ENCODE results near the gene SPRR5.

DNA sequence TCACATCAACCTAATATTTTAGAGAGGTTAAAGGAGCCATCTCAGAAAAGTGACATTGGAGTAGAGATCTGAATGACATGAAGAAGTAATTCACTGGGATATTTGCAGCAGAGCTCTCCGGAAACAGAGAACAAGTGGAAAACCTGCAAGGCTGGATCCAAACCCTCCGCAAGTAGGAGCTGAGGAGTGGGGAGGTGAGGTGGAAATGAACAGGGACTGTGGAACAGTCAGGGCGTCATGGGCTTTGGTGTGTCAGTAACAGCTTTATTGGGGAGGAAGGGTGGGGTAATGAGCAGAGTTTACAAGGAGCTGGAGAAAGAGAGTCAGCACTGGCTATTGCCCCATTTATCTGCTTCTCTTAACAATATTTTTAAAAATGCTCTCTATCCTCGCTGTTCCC lies 48.0 kb upstream of the SPRR5 start:
- TF ChIP-seq, protein P1, sequence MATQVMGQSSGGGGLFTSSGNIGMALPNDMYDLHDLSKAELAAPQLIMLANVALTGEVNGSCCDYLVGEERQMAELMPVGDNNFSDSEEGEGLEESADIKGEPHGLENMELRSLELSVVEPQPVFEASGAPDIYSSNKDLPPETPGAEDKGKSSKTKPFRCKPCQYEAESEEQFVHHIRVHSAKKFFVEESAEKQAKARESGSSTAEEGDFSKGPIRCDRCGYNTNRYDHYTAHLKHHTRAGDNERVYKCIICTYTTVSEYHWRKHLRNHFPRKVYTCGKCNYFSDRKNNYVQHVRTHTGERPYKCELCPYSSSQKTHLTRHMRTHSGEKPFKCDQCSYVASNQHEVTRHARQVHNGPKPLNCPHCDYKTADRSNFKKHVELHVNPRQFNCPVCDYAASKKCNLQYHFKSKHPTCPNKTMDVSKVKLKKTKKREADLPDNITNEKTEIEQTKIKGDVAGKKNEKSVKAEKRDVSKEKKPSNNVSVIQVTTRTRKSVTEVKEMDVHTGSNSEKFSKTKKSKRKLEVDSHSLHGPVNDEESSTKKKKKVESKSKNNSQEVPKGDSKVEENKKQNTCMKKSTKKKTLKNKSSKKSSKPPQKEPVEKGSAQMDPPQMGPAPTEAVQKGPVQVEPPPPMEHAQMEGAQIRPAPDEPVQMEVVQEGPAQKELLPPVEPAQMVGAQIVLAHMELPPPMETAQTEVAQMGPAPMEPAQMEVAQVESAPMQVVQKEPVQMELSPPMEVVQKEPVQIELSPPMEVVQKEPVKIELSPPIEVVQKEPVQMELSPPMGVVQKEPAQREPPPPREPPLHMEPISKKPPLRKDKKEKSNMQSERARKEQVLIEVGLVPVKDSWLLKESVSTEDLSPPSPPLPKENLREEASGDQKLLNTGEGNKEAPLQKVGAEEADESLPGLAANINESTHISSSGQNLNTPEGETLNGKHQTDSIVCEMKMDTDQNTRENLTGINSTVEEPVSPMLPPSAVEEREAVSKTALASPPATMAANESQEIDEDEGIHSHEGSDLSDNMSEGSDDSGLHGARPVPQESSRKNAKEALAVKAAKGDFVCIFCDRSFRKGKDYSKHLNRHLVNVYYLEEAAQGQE (IDR thresholded peaks at IDR 0.05; ENCODE audit: borderline replicate concordance) = no peak
- TF ChIP-seq POLR2AphosphoS5 (IDR thresholded peaks at IDR 0.05) (no peak), CTCF (IDR thresholded peaks at IDR 0.05; ENCODE audit: poor library complexity, severe bottlenecking) (no peak), EP300 (conservative IDR thresholded peaks at IDR 0.05; ENCODE audit: poor library complexity, severe bottlenecking) (no peak), SMC3 (conservative IDR thresholded peaks at IDR 0.05; ENCODE audit: poor library complexity) (no peak), EZH2 (IDR thresholded peaks at IDR 0.05; ENCODE audit: borderline replicate concordance, insufficient read depth, low read length, poor library complexity, severe bottlenecking) (no peak), RAD21 (conservative IDR thresholded peaks at IDR 0.05) (no peak), TAF1 (IDR thresholded peaks at IDR 0.05; ENCODE audit: low read depth) (no peak)

Measured in neural cell (in vitro differentiated cells).